ENCODE results near the gene FUCA1.
"Not testable (repeated sequence)": the region's sequence is repeated elsewhere in the genome, so short reads cannot be mapped to it uniquely, and the experiment has no call there.

Gene FUCA1

DNA sequence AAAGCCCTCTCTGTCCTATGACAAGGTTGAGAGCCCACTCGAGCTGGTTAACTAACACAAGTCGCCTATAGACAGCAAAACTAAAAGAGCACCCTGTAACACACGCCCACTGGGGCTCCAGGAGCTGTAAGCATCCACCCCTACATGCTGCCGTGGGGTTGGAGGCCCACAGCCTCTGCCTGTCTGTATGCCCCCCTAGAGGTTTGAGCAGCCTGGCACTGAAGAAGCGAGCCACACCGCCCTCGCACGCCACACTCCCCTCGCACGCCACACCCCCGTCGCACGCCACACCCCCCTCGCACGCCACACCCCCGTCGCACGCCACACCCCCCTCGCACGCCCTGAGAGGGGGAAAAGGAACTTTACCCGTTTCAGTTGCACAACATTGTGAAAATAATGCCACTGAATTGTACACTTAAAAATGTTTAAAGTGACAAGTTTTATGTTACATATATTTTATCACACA is 29.7 kb downstream of the FUCA1 start:
- TF ChIP-seq, protein P1, sequence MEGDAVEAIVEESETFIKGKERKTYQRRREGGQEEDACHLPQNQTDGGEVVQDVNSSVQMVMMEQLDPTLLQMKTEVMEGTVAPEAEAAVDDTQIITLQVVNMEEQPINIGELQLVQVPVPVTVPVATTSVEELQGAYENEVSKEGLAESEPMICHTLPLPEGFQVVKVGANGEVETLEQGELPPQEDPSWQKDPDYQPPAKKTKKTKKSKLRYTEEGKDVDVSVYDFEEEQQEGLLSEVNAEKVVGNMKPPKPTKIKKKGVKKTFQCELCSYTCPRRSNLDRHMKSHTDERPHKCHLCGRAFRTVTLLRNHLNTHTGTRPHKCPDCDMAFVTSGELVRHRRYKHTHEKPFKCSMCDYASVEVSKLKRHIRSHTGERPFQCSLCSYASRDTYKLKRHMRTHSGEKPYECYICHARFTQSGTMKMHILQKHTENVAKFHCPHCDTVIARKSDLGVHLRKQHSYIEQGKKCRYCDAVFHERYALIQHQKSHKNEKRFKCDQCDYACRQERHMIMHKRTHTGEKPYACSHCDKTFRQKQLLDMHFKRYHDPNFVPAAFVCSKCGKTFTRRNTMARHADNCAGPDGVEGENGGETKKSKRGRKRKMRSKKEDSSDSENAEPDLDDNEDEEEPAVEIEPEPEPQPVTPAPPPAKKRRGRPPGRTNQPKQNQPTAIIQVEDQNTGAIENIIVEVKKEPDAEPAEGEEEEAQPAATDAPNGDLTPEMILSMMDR (conservative IDR thresholded peaks at IDR 0.05; ENCODE audit: low read depth, low read length): no peak
- peak overlapping the region; percentile 68 for H3K4me2 ChIP-seq
- H2AFZ ChIP-seq (ENCODE audit: low read depth): peak overlapping the region; percentile 45; the same call in 1 of the 2 replicates
- no peaks in the 10 kb centered on the region for H3K36me3 ChIP-seq (ENCODE audit: insufficient read depth)
- no peak overlapping the region for H3K9ac ChIP-seq
- H3K4me3 ChIP-seq (IDR thresholded peaks at IDR 0.05; ENCODE audit: insufficient read depth, low read depth, low read length): peak overlapping the region; percentile 51
- H3K4me1 ChIP-seq (ENCODE audit: low read depth, poor library complexity, severe bottlenecking): peaks cover 4% of the 10 kb centered on the region
- H3K27ac ChIP-seq: no peak overlapping the region
- no peaks in the 10 kb centered on the region for H3K79me2 ChIP-seq (ENCODE audit: insufficient read depth, low read depth)
- H4K20me1 ChIP-seq (ENCODE audit: insufficient read depth): no peaks in the 10 kb centered on the region
- no peaks in the 10 kb centered on the region; the same call in 1 of the 2 replicates for H3K27me3 ChIP-seq (ENCODE audit: insufficient read depth, low read depth)

DNA sequence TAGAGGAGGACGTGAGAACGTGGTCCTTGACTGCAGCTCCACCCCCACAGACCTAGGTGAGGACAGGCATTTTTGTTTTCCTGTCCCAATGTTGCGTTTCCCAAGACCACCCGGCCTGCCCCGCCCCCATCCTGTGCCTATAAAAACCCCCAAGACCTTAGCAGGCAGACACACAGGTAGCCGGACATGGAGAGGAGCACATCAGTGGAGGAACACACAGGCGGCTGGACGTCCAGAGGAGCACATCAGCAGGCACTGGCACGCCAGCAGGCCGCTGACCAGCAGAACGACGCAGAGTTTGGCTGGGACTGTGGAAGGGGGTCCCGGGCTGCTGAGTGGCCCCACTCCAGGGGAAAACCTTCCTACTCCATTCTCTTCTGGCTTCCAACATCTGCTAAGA is 30.2 kb downstream of the FUCA1 start:
- Histone ChIP-seq H4K20me1 (ENCODE audit: insufficient read depth) (no peaks in the 10 kb centered on the region), H3K79me2 (ENCODE audit: insufficient read depth, low read depth) (no peaks in the 10 kb centered on the region), H2AFZ (ENCODE audit: low read depth) (peak overlapping the region; percentile 45; the same call in 1 of the 2 replicates), H3K4me2 (peak overlapping the region; percentile 68), H3K36me3 (ENCODE audit: insufficient read depth) (no peaks in the 10 kb centered on the region), H3K9ac (no peak overlapping the region), H3K4me3 (IDR thresholded peaks at IDR 0.05; ENCODE audit: insufficient read depth, low read depth, low read length) (peak overlapping the region; percentile 51), H3K27ac (no peak overlapping the region), H3K4me1 (ENCODE audit: low read depth, poor library complexity, severe bottlenecking) (peaks cover 4% of the 10 kb centered on the region), H3K27me3 (ENCODE audit: insufficient read depth, low read depth) (no peaks in the 10 kb centered on the region; the same call in 1 of the 2 replicates)
- TF ChIP-seq, protein P1 (conservative IDR thresholded peaks at IDR 0.05; ENCODE audit: low read depth, low read length): no peak

DNA sequence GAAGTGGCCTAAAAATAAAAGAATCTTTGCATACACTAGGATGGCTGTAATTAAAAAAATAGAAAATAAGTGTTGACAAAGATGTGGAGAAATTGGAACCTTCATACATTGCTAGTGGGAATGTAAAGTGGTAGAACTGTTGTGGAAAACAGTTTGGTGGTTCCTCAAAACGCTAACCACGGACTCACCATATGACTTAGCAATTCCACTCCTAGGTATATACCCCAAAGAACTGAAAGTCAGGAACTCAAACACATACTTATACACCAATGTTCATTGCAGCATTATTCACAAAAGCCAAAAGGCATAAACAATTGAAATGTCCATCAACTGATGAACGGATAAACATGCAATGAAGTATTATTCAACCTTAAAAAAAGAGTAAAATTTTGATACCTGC is 32.1 kb downstream of the FUCA1 start:
- Histone ChIP-seq H3K36me3 (ENCODE audit: insufficient read depth) (no peaks in the 10 kb centered on the region), H3K79me2 (ENCODE audit: insufficient read depth, low read depth) (no peaks in the 10 kb centered on the region), H3K4me3 (IDR thresholded peaks at IDR 0.05; ENCODE audit: insufficient read depth, low read depth, low read length) (no peak overlapping the region), H2AFZ (ENCODE audit: low read depth) (no peak overlapping the region), H4K20me1 (ENCODE audit: insufficient read depth) (no peaks in the 10 kb centered on the region), H3K9ac (no peak overlapping the region), H3K27me3 (ENCODE audit: insufficient read depth, low read depth) (no peaks in the 10 kb centered on the region; the same call in 1 of the 2 replicates), H3K27ac (no peak overlapping the region), H3K4me2 (no peak overlapping the region), H3K4me1 (ENCODE audit: low read depth, poor library complexity, severe bottlenecking) (peaks cover 4% of the 10 kb centered on the region)
- TF ChIP-seq, protein P1 (conservative IDR thresholded peaks at IDR 0.05; ENCODE audit: low read depth, low read length): no peak

DNA sequence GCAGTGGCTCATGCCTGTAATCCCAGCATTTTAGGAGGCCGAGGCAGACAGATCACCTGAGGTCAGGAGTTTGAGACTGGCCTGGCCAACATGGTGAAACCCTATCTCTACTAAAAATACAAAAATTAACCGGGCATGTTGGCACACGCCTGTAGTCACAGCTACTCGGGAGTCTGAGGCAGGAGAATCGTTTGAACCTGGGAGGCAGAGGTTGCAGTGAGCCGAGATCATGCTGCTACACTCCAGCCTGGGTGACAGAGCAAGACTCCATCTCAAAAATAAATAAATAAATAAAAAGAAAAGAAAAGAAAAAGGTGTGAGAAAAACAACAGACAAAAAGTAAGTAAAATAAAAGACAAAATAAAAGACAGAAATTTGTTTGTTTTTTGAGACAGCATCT is 33.9 kb downstream of the FUCA1 start:
- H3K27ac ChIP-seq; H3K27me3 ChIP-seq (ENCODE audit: insufficient read depth, low read depth); H3K9ac ChIP-seq; H3K4me2 ChIP-seq; H2AFZ ChIP-seq (ENCODE audit: low read depth); H4K20me1 ChIP-seq (ENCODE audit: insufficient read depth); H3K36me3 ChIP-seq (ENCODE audit: insufficient read depth); H3K4me3 ChIP-seq (IDR thresholded peaks at IDR 0.05; ENCODE audit: insufficient read depth, low read depth, low read length); H3K4me1 ChIP-seq (ENCODE audit: low read depth, poor library complexity, severe bottlenecking); H3K79me2 ChIP-seq (ENCODE audit: insufficient read depth, low read depth): not testable (repeated sequence)

DNA sequence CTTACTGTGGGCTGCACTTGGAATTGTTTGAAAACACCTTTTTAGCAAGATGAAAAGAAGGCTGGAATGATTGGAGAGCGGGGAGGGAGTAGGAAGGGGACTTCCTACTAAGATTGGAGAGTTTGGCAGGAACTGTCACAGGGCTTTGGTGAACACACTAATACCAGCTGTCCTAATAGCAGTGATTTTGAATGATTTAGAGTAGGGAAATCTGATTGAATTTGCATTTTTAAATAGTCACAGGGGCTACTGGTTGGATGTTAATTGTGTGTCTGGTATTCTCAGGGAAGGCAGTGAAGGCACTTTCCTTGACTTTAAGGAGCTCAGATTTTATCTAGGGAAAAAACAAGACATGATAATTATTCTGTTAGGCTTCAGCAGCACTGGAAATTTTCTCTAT is 40.4 kb downstream of the FUCA1 start:
- no peaks in the 10 kb centered on the region for H4K20me1 ChIP-seq (ENCODE audit: insufficient read depth)
- no peaks in the 10 kb centered on the region for H3K36me3 ChIP-seq (ENCODE audit: insufficient read depth)
- no peaks in the 10 kb centered on the region for H3K27me3 ChIP-seq (ENCODE audit: insufficient read depth, low read depth)
- H2AFZ ChIP-seq (ENCODE audit: low read depth): no peak overlapping the region
- TF ChIP-seq, protein P1 (conservative IDR thresholded peaks at IDR 0.05; ENCODE audit: low read depth, low read length): no peak
- peaks cover 12% of the 10 kb centered on the region for H3K4me1 ChIP-seq (ENCODE audit: low read depth, poor library complexity, severe bottlenecking)
- H3K79me2 ChIP-seq (ENCODE audit: insufficient read depth, low read depth): no peaks in the 10 kb centered on the region
- no peak overlapping the region for H3K27ac ChIP-seq
- no peak overlapping the region for H3K9ac ChIP-seq
- H3K4me2 ChIP-seq: no peak overlapping the region
- no peak overlapping the region for H3K4me3 ChIP-seq (IDR thresholded peaks at IDR 0.05; ENCODE audit: insufficient read depth, low read depth, low read length)

DNA sequence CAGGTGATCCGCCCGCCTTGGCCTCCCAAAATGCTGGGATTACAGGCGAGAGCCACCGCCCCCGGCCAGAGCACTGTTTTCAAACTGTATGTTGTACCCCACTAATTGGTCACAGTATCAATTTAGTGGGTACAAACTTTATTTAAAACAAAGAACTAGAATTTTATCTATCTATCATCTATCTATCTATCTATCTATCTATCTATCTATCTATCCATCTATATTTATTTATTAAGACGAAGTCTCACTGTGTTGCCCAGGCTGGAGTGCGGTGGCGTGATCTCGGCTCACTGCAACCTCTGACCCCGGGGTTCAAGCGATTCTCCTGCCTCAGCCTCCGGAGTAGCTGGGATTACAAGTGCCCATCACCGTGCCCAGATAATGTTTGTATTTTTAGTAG is 41.5 kb downstream of the FUCA1 start:
- H3K36me3 ChIP-seq (ENCODE audit: insufficient read depth): not testable (repeated sequence)
- H3K4me2 ChIP-seq: peak overlapping the region; percentile 91; the same call in 1 of the 2 replicates

More for the DNA sequence above, 41.5 kb downstream of the FUCA1 start:
- H4K20me1 ChIP-seq (ENCODE audit: insufficient read depth); H3K79me2 ChIP-seq (ENCODE audit: insufficient read depth, low read depth); H3K4me3 ChIP-seq (IDR thresholded peaks at IDR 0.05; ENCODE audit: insufficient read depth, low read depth, low read length); H3K9ac ChIP-seq; H3K27ac ChIP-seq; H3K27me3 ChIP-seq (ENCODE audit: insufficient read depth, low read depth): not testable (repeated sequence)
- H2AFZ ChIP-seq (ENCODE audit: low read depth): peak overlapping the region; percentile 92; the same call in 1 of the 2 replicates
- H3K4me1 ChIP-seq (ENCODE audit: low read depth, poor library complexity, severe bottlenecking): peaks cover 12% of the 10 kb centered on the region

Measured in KMS-11 (cell line).